Calu3 (cell line): ENCODE data around the gene KCNJ2. TPM values are rescaled to one million over a fixed set of nuclear protein-coding genes. Genes with fewer than 3 reads are reported as not detected.

Source experiments
- BruUV-seq: library from RNA; stranded (reverse); fragments of 400-500 nt; replicated peaks from 2 replicates; lab custom pipeline; 2021; lab: Mats Ljungman, UMichigan
- CTCF ChIA-PET: fragments of 300-600 bp; sonication (Branson Sonifier 250); formaldehyde crosslinking; loops from one replicate; lab custom pipeline; 2022; ENCODE audit warnings: antibody characterized with exemption; lab: Charles Lee
- DNase-seq: peaks from one replicate; pipeline ENCODE4 v3.0.0; 2022
- H3K27ac Mint-ChIP-seq: one replicate; pipeline ENCODE4 v1.8.0; 2022; ENCODE audit warnings: mixed read lengths; ENCODE audit not compliant: unreplicated experiment
- H3K27me3 Mint-ChIP-seq: one replicate; pipeline ENCODE4 v1.8.0; 2022; ENCODE audit warnings: mixed read lengths; ENCODE audit not compliant: unreplicated experiment
- H3K36me3 Mint-ChIP-seq: one replicate; pipeline ENCODE4 v1.8.0; 2022; ENCODE audit warnings: mild to moderate bottlenecking, moderate library complexity, mixed read lengths; ENCODE audit not compliant: insufficient read depth, unreplicated experiment
- H3K4me1 Mint-ChIP-seq: one replicate; pipeline ENCODE4 v1.8.0; 2022; ENCODE audit warnings: mild to moderate bottlenecking, low read depth, mixed read lengths; ENCODE audit not compliant: unreplicated experiment
- H3K4me3 Mint-ChIP-seq: one replicate; pipeline ENCODE4 v1.8.0; 2022; ENCODE audit warnings: mild to moderate bottlenecking, low read depth, moderate library complexity, mixed read lengths; ENCODE audit not compliant: unreplicated experiment
- H3K9me3 Mint-ChIP-seq: one replicate; pipeline ENCODE4 v1.8.0; 2022; ENCODE audit warnings: low read depth, mixed read lengths; ENCODE audit not compliant: unreplicated experiment
- intact Hi-C: fragments of 100-400 bp; cut with micrococcal nuclease; formaldehyde crosslinking; loops from one replicate; pipeline ENCODE4 v1.10.0; 2022; ENCODE audit not compliant: unreplicated experiment
- total RNA-seq: library from RNA; stranded (reverse); gene quantifications from 2 replicates; pipeline ENCODE4 v1.2.3, GENCODE V29; 2022
- TF ChIP-seq, protein P1 (sequence below): fragments of 200-600 bp; IDR thresholded peaks from one replicate; pipeline ENCODE4 v1.8.0; 2022; ENCODE audit warnings: antibody characterized with exemption; ENCODE audit not compliant: unreplicated experiment

KCNJ2 gene
- total RNA-seq, 1 experiment from 2014 or later = not detected

DNA sequence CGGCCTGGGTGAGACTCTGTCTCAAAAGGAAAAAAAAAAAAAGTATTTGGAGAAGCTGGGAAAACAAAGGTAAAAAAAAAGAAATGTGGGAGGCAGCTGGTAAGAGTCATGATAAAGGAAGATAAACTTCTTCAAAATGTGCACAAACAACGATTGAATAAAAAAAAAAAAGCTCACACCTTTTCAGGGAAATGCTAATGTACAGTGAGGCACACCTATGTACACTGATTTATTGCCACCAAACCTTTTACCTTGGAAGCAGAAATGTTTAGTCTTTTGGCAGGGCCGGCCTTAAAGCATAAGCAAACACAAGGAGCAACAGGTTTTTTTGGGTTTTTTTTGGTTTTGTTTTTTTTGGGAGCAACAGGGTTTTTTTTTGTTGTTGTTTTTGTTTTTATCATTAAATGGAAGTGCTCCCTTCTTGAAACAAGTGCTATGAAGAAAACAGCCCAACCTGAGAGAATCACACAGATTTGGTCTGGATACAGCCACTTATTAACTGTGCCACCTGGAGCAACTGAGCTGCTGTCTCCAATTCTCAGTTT lies 29.8 kb upstream of the KCNJ2 start:
- H3K4me1 Mint-ChIP-seq = no peaks in the 10 kb centered on the region
- TF ChIP-seq, protein P1, sequence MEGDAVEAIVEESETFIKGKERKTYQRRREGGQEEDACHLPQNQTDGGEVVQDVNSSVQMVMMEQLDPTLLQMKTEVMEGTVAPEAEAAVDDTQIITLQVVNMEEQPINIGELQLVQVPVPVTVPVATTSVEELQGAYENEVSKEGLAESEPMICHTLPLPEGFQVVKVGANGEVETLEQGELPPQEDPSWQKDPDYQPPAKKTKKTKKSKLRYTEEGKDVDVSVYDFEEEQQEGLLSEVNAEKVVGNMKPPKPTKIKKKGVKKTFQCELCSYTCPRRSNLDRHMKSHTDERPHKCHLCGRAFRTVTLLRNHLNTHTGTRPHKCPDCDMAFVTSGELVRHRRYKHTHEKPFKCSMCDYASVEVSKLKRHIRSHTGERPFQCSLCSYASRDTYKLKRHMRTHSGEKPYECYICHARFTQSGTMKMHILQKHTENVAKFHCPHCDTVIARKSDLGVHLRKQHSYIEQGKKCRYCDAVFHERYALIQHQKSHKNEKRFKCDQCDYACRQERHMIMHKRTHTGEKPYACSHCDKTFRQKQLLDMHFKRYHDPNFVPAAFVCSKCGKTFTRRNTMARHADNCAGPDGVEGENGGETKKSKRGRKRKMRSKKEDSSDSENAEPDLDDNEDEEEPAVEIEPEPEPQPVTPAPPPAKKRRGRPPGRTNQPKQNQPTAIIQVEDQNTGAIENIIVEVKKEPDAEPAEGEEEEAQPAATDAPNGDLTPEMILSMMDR = no peak
- intact Hi-C loops = no loop called here
- no peaks in the 10 kb centered on the region for H3K27me3 Mint-ChIP-seq
- no peak overlapping the region for H3K4me3 Mint-ChIP-seq
- no peak overlapping the region for H3K27ac Mint-ChIP-seq
- BruUV-seq = no TSS peak
- DNase-seq = no peak
- H3K9me3 Mint-ChIP-seq = no peaks in the 10 kb centered on the region
- CTCF ChIA-PET = interaction anchor here (0.7 kb wide), 1 partner anchor 372 kb away, joined by 3 read pairs; no protein-coding TSS in a partner anchor
- H3K36me3 Mint-ChIP-seq = peaks cover 4% of the 10 kb centered on the region

DNA sequence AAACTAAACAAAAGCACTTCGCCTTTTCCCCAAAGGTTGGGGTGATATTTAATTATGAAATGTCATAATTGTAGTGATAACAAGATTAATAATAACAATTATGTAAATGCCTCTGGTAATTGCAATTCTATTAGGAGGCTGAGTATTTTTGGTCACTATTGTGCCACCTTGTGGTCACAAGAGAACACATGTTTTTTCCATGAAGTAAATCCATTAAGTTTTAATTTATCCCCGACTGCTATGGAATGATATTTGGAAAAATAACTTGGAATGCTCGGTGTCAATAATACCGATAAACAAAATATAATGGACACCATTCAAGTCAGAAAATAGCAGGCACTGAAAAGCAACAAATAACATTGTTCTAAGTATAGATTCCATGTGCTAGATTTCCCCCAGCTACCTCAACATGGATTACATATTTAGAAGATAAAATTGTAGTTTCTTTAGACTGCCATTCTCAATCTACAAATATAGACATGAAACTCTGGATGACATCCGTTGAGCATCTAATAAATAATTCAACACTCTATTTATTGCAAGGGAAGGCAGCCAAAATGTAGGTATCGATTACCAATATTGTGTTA lies 25.0 kb upstream of the KCNJ2 start:
- intact Hi-C loops = loop anchor here (1.0 to 2.0 kb wide), 3 partner anchors 538 to 618 kb away; no protein-coding TSS in a partner anchor
- Mint-ChIP-seq H3K4me3 (no peak overlapping the region), H3K4me1 (no peaks in the 10 kb centered on the region), H3K27me3 (no peaks in the 10 kb centered on the region), H3K9me3 (no peaks in the 10 kb centered on the region), H3K27ac (no peak overlapping the region), H3K36me3 (no peaks in the 10 kb centered on the region)
- no peak for DNase-seq
- BruUV-seq = no TSS peak
- TF ChIP-seq, protein P1 = peak; percentile 39
- CTCF ChIA-PET = interaction anchor here (0.6 kb wide), 2 partner anchors 24 to 870 kb away, joined by 3 read pairs; no protein-coding TSS in a partner anchor

DNA sequence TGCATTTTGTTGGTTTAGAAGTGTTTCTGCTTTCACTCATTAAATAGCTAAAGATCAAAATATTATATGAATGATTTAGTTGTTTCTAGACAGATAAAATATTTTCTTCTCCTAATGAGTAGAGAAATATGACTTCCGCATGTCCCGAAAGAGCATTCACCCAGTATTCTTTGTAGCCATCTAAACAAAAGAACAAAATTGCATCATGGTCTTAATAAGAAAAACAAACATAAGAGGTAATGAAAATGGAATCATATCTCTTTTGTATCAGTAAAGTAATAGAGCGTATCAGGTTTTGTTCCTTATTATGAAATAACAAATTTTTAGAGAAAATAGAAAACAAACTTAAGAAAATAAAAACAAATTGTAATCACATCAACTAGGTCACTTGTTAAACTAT lies 16.1 kb upstream of the KCNJ2 start:
- TF ChIP-seq, protein P1 = no peak
- Mint-ChIP-seq H3K4me3 (no peak overlapping the region), H3K4me1 (no peaks in the 10 kb centered on the region), H3K27me3 (no peaks in the 10 kb centered on the region), H3K9me3 (no peaks in the 10 kb centered on the region), H3K36me3 (no peaks in the 10 kb centered on the region), H3K27ac (no peak overlapping the region)
- intact Hi-C loops = no loop called here
- BruUV-seq = no TSS peak
- no peak for DNase-seq
- CTCF ChIA-PET = no interaction called here

DNA sequence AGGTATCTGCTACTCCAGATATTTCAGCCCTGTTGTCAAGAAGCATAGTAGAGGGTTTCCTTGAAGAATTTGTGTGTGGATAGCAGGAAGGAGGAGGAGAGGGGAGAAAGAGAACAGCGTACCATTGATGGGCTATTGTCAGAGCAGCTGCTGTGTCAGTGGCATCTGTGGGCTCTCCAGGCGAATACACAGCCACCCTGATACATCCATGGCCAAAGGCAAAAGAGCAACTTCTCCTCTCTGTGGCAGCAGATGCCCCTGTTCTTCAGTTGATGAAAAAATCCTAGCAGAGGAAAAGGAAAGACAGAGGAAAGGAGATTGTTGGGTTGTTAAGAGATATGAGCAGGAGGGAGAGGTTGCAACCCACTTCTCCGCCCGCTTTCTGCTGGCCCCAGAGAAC lies 12.2 kb upstream of the KCNJ2 start:
- TF ChIP-seq, protein P1 = no peak
- no TSS peak for BruUV-seq
- H3K27ac Mint-ChIP-seq = no peak overlapping the region
- no peak overlapping the region for H3K4me3 Mint-ChIP-seq
- H3K9me3 Mint-ChIP-seq = no peaks in the 10 kb centered on the region
- no peaks in the 10 kb centered on the region for H3K4me1 Mint-ChIP-seq
- CTCF ChIA-PET = no interaction called here
- no peak for DNase-seq
- no peaks in the 10 kb centered on the region for H3K27me3 Mint-ChIP-seq
- intact Hi-C loops = no loop called here
- no peaks in the 10 kb centered on the region for H3K36me3 Mint-ChIP-seq
